WERI-Rb-1 (cell line): Measurements from ENCODE around the gene LIMK1.

Source experiments
- DNase-seq: peaks from one replicate; pipeline ENCODE4 v3.0.0-alpha.2; 2020
- H3K27ac ChIP-seq: fragments of 250-450 bp; sonication (Bioruptor Pico); 2 replicates; pipeline ENCODE4 v1.5.1; 2020; ENCODE audit warnings: mild to moderate bottlenecking, moderate library complexity
- H3K27me3 ChIP-seq: fragments of 250-450 bp; sonication (Bioruptor Pico); 2 replicates; pipeline ENCODE4 v1.5.1; 2021; ENCODE audit warnings: mild to moderate bottlenecking, low read depth, moderate library complexity; ENCODE audit not compliant: insufficient read depth, severe bottlenecking
- H3K36me3 ChIP-seq: fragments of 250-450 bp; sonication (Bioruptor Pico); 2 replicates; pipeline ENCODE4 v1.5.1; 2020; ENCODE audit warnings: mild to moderate bottlenecking, moderate library complexity
- H3K4me3 ChIP-seq: 2 replicates; pipeline ENCODE4 v1.5.1; 2011; ENCODE audit warnings: low read depth, mild to moderate bottlenecking, control low read depth, low read length
- H3K9me3 ChIP-seq: fragments of 250-450 bp; sonication (Bioruptor Pico); 2 replicates; pipeline ENCODE4 v1.5.1; 2021; ENCODE audit warnings: mild to moderate bottlenecking, moderate library complexity; ENCODE audit not compliant: severe bottlenecking
- TF ChIP-seq, protein P1 (sequence below): IDR thresholded peaks from 2 replicates; pipeline ENCODE4 v1.5.1; 2011; ENCODE audit warnings: low read depth, mild to moderate bottlenecking, control low read depth, inconsistent platforms, low read length

LIMK1 gene

DNA sequence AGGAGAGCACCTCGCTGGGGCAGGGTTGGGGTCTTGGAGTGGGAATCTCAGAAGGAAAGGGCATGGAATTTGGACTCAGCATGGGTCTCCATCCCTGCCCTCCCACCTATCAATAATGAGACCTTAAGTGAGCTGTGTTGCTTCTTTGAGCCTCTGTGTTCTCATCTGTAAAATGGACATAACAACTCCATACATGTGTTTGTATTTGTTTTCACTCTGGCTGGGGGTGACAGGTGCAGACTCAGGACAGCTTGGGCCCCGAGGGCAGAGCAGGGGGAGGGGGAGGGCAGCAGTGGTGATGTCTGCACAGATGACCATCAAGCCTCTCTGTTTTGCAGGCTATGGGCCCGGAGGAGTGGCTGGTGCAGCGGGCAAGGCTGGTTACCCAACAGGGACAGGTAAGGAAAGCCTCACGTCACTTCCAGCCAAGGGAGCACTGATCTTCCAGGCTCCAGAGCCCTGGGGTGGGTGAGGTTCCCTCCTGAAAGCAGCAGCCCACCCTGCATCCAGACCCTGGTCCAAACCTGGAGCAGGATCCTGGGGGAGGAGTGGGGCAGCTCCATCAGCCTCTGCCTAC is 35.7 kb upstream of the LIMK1 start:
- Histone ChIP-seq H3K36me3 (no peaks in the 10 kb centered on the region), H3K9me3 (no peaks in the 10 kb centered on the region), H3K27me3 (no peaks in the 10 kb centered on the region), H3K4me3 (no peak overlapping the region), H3K27ac (no peak overlapping the region)
- TF ChIP-seq, protein P1, sequence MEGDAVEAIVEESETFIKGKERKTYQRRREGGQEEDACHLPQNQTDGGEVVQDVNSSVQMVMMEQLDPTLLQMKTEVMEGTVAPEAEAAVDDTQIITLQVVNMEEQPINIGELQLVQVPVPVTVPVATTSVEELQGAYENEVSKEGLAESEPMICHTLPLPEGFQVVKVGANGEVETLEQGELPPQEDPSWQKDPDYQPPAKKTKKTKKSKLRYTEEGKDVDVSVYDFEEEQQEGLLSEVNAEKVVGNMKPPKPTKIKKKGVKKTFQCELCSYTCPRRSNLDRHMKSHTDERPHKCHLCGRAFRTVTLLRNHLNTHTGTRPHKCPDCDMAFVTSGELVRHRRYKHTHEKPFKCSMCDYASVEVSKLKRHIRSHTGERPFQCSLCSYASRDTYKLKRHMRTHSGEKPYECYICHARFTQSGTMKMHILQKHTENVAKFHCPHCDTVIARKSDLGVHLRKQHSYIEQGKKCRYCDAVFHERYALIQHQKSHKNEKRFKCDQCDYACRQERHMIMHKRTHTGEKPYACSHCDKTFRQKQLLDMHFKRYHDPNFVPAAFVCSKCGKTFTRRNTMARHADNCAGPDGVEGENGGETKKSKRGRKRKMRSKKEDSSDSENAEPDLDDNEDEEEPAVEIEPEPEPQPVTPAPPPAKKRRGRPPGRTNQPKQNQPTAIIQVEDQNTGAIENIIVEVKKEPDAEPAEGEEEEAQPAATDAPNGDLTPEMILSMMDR, result no peak
- DNase-seq, result no peak

DNA sequence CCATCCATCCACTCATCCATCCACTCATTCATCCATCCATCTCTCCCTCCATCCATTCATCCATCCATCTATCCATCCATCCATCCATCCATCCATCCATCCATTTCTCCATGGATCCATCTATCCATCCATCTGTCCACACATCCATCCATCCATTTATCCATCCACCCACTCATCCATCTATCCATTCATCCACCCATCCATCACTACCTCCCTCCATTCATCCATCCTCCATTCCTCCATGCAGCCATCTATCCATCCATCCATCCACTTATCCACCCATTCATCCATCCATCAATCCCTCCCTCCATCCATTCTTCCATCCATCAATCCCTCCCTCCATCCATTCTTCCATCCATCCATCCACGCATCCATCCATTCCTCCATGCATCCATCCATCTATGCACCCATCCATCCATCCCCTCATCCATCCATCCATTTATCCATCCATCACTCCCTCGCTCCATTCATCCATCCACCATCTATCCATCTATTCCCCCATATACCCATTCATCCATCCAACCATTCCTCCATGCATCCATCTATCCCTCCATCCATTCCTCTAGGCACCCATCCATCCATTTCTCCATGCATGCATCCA is 34.5 kb upstream of the LIMK1 start:
- Histone ChIP-seq H3K9me3 (no peaks in the 10 kb centered on the region), H3K27me3 (no peaks in the 10 kb centered on the region), H3K36me3 (no peaks in the 10 kb centered on the region), H3K4me3 (no peak overlapping the region), H3K27ac (no peak overlapping the region)
- TF ChIP-seq, protein P1, result no peak
- DNase-seq, result no peak

DNA sequence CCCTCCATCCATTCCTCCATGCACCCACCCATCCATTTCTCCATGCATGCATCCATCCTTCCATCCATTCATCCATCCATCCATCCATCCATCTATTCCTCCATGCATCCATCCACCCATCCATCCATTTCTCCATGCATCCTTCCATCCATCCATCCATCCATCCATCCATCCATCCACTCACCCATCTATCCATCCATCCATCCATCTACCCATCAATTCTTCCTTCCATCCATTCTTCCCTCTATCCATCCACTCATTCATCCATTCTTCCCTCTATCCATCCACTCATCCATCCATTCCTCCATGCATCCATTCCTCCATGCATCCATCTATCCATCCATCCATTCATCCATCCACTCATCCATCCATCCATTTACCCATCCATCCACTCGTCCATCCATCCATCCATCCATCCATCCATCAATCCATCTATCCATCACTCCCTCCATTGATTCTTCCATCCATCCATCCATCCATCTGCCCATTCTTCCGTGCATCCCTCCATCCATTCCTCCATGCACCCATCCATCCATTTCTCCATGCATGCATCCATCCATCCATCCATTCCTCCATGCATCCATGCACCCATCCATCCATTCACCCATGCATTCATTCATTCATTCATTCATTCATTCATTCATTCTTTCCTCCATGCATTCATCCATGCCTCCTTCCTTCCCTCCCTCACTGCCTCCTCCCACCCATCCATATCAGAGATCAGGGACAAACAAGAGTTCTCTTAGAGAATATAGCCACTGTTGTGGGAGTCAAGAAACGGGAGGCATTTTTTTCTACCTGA is 33.4 kb upstream of the LIMK1 start:
- TF ChIP-seq, protein P1, result no peak
- no peaks in the 10 kb centered on the region for H3K36me3 ChIP-seq

DNA sequence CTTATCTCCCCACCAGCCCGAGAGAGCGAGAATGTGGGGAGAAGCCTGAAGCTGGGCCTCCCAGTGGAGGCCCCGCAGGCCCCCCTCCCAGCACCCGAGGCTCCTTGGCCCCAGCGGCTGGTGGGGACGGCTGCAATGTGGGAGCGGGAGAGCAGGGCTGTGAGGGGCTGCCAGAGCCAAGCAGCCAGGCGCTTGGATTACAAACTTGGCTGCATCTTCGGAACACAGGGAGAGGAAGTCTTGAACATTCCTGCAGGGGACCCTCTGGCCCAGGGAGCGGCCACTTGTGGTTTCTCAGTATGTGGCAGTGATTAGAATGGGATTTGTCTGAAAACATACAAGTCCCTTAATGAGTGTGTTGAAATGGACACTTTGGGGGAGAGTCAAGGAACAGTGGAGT is 32.4 kb upstream of the LIMK1 start:
- H3K4me3 ChIP-seq, result no peak overlapping the region
- no peak overlapping the region for H3K27ac ChIP-seq
- H3K9me3 ChIP-seq, result no peaks in the 10 kb centered on the region
- no peaks in the 10 kb centered on the region for H3K36me3 ChIP-seq
- DNase-seq, result no peak
- TF ChIP-seq, protein P1, result no peak
- no peaks in the 10 kb centered on the region for H3K27me3 ChIP-seq

More for the DNA sequence above, 33.4 kb upstream of the LIMK1 start:
- DNase-seq, result no peak
- Histone ChIP-seq H3K9me3 (no peaks in the 10 kb centered on the region), H3K4me3 (no peak overlapping the region), H3K27ac (no peak overlapping the region), H3K27me3 (no peaks in the 10 kb centered on the region)

DNA sequence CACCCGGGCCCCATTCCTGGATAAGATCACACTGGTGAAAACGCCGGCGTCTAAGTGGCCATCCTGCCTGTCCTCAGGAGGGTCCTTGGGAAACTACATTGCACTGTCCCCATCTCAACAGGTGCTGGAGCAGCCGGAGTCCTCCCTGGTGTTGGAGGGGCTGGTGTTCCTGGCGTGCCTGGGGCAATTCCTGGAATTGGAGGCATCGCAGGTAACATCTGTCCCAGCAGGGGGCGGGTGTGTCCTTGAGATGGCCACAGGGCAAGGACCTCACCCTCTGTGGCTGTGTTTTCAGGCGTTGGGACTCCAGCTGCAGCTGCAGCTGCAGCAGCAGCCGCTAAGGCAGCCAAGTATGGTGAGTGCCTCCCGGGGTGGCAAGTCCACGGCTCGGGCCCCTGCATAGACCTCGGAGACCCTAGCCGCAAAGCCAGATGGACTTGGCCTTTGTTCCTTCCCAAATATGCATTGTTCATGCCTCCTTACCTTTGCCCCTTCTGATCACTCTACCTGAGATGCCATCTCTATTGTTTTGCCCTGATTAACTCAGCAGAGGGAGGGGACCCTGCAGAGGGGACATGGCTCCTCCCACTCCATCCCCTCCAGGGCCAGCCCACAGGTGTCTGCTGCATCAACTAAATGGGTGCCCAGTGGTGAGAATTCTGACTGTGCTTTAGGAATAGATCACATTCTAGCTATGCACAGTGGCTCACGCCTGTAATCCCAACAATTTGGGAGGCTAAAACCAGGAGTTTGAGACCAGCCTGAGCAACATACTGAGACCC is 31.8 kb upstream of the LIMK1 start:
- Histone ChIP-seq H3K27ac (no peak overlapping the region), H3K4me3 (no peak overlapping the region), H3K36me3 (no peaks in the 10 kb centered on the region), H3K27me3 (no peaks in the 10 kb centered on the region), H3K9me3 (no peaks in the 10 kb centered on the region)
- peak; percentile 47 for DNase-seq
- TF ChIP-seq, protein P1, result peak; percentile 63
